Effector memory CD4-positive, alpha-beta T cell (primary cell): ENCODE results near the gene LRRK1.

Experiments
- DNase-seq, 3 donors: peaks; one replicate each; pipeline ENCODE4 v3.0.0-alpha.2; 2020
- H3K27ac ChIP-seq: 2 replicates; pipeline ENCODE4 v1.7.0; 2013; ENCODE audit warnings: mild to moderate bottlenecking, low read length, moderate library complexity; ENCODE audit not compliant: insufficient read depth, poor library complexity, severe bottlenecking
- H3K27me3 ChIP-seq: replicated peaks from 2 replicates; pipeline ENCODE4 v1.7.0; 2013; ENCODE audit warnings: mild to moderate bottlenecking, low read length; ENCODE audit not compliant: insufficient read depth, control insufficient read depth, poor library complexity, severe bottlenecking
- H3K36me3 ChIP-seq: 2 replicates; pipeline ENCODE4 v1.7.0; 2013; ENCODE audit warnings: mild to moderate bottlenecking, low read length, moderate library complexity; ENCODE audit not compliant: control insufficient read depth, insufficient read depth
- H3K4me1 ChIP-seq: 2 replicates; pipeline ENCODE4 v1.7.0; 2013; ENCODE audit warnings: low read length, mild to moderate bottlenecking; ENCODE audit not compliant: control insufficient read depth, insufficient read depth, poor library complexity, severe bottlenecking
- H3K4me3 ChIP-seq: 2 replicates; pipeline ENCODE4 v1.7.0; 2013; ENCODE audit warnings: low read length, low read depth, mild to moderate bottlenecking; ENCODE audit not compliant: insufficient read depth, poor library complexity, severe bottlenecking
- H3K9me3 ChIP-seq: 2 replicates; pipeline ENCODE4 v1.7.0; 2013; ENCODE audit warnings: mild to moderate bottlenecking, low read length, moderate library complexity; ENCODE audit not compliant: control insufficient read depth
- total RNA-seq, 3 donors: gene quantifications; one replicate each; lab custom pipeline; 2026; lab: John Stamatoyannopoulos, UW

The LRRK1 gene, protein sequence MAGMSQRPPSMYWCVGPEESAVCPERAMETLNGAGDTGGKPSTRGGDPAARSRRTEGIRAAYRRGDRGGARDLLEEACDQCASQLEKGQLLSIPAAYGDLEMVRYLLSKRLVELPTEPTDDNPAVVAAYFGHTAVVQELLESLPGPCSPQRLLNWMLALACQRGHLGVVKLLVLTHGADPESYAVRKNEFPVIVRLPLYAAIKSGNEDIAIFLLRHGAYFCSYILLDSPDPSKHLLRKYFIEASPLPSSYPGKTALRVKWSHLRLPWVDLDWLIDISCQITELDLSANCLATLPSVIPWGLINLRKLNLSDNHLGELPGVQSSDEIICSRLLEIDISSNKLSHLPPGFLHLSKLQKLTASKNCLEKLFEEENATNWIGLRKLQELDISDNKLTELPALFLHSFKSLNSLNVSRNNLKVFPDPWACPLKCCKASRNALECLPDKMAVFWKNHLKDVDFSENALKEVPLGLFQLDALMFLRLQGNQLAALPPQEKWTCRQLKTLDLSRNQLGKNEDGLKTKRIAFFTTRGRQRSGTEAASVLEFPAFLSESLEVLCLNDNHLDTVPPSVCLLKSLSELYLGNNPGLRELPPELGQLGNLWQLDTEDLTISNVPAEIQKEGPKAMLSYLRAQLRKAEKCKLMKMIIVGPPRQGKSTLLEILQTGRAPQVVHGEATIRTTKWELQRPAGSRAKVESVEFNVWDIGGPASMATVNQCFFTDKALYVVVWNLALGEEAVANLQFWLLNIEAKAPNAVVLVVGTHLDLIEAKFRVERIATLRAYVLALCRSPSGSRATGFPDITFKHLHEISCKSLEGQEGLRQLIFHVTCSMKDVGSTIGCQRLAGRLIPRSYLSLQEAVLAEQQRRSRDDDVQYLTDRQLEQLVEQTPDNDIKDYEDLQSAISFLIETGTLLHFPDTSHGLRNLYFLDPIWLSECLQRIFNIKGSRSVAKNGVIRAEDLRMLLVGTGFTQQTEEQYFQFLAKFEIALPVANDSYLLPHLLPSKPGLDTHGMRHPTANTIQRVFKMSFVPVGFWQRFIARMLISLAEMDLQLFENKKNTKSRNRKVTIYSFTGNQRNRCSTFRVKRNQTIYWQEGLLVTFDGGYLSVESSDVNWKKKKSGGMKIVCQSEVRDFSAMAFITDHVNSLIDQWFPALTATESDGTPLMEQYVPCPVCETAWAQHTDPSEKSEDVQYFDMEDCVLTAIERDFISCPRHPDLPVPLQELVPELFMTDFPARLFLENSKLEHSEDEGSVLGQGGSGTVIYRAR (N-terminal part only)
- total RNA-seq: 0.17 to 0.97 (median 0.35) reads per million in 3 donors

DNA sequence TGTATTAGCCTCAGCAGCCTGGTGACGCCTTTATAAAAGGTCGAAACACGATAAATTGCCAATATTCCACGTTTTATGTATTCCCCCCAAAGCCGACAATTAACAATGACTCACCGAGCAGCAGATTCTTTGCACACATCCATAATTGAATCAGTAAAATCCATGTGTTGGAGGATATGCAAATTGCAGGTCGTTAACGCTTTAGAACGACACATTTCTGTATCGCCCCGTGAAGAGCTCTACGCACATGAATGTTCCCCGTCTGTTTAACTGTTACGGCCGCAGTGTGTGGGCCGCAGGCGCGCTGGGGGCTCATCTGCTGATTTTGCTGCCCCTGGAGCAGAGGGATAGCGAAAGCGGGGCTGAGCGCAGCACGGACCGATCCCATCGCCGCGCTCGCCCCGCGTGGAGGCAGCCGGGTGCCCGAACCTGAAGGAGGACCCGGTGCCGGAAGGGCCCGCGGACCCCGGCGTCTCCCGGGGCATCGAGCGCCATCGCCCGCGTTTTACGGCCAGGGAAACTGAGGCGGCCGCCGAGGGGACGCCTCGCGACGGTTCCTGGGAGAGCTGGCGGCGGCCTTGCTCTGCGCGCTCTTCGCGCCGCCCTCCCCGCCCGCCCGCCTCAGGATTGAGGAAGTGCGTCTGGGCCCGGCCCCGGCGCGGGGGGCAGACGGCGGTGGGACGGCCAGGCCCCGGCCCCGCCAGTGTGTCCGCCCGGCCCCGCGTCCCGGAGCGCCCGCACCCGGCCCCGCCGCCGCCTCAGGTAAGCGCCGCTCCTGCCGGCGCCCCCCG is at the start of gene LRRK1:
TSS of gene LRRK1 (plus strand) at position 668 of the 791 bp plus-strand sequence. CDS start 5,276 bp downstream, outside the sequence.
- Histone ChIP-seq H3K36me3 (no peaks in the 10 kb centered on the region), H3K27ac (no peak within 1 kb of the TSS), H3K27me3 (peaks cover 14% of the 10 kb centered on the region), H3K4me1 (peaks cover 11% of the 10 kb centered on the region), H3K9me3 (no peaks in the 10 kb centered on the region), H3K4me3 (peak within 1 kb of the TSS; percentile 62)
- no peak for DNase-seq

DNA sequence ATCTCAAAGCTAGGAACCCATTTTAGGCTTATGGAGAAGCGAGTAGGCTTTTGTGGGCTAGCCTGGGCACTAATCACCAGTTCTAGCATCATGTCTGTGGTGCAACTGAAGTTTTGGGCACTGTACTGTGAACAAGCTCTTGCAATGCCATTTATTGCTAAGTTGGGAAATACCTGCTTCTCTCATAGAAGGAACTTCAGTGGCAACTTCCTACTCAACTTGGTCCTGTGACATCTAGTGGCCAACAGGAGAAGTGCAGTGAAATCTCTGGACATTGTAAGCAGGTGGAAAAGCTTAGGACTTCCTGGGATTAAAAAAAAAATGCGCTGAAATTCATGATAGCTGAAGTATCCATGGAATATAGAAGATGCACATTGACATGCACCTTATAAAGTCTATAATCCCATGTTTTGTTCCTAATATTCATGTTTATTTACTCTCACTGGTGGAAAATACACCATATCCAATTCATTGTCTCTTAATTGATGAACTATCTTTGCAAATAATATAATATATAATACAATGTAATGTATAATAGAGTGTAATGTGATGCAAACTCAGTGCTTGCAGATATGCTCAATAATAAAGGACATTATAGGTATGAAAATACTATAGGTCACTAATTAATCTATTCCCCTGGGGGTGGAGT is 46.0 kb upstream of the LRRK1 start:
- Histone ChIP-seq H3K27me3 (no peaks in the 10 kb centered on the region), H3K9me3 (no peaks in the 10 kb centered on the region), H3K4me3 (no peak overlapping the region), H3K36me3 (no peaks in the 10 kb centered on the region), H3K27ac (no peak overlapping the region), H3K4me1 (no peaks in the 10 kb centered on the region)
- peak in 2 of 3 donors; percentile 11 to 35 for DNase-seq

DNA sequence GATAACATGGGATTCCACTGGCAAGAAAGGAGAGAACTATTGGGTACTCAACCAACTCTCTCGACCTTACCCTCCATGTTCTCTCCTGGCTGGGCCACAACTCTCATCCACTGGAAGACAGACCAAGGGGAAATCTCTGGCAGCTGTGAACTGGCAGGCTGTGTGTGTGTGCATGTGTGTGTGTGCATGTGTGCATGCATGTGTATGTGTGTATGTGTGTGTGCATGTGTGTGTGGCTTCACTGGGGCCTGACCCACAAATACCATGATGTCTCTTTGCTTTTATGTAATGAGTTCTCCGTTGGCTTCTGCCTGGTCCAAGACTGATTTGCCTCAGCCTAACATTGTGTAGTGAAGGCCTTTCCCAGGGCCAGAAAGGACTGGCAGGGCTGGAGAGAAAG is 43.7 kb upstream of the LRRK1 start:
- peaks cover 12% of the 10 kb centered on the region for H3K27me3 ChIP-seq
- DNase-seq: no peak
- no peak overlapping the region for H3K4me3 ChIP-seq

DNA sequence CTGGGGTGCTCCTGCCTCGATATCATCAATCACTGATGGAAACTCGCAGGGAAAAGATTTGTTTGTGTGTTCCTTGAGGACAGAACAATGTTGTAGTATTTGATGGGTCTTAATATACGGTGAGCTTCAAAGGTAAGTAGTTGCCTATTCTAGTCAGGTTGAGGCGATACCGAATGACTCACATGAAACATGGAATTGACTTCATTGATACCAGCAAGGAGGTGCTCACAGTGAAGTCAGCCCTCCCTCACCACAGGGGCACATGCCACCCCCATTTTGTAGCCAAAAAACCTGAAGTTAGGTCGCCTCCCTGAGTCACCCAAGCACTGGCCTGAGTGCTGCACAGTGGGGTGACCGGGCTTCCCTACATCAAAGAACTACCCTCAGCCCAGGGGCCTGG is 43.2 kb upstream of the LRRK1 start:
- Histone ChIP-seq H3K4me1 (no peaks in the 10 kb centered on the region), H3K27me3 (peaks cover 16% of the 10 kb centered on the region), H3K4me3 (no peak overlapping the region), H3K9me3 (no peaks in the 10 kb centered on the region), H3K36me3 (no peaks in the 10 kb centered on the region), H3K27ac (no peak overlapping the region)
- DNase-seq: no peak

More for the DNA sequence above, 43.7 kb upstream of the LRRK1 start:
- no peaks in the 10 kb centered on the region for H3K9me3 ChIP-seq
- H3K27ac ChIP-seq: no peak overlapping the region
- no peaks in the 10 kb centered on the region for H3K4me1 ChIP-seq
- H3K36me3 ChIP-seq: no peaks in the 10 kb centered on the region

DNA sequence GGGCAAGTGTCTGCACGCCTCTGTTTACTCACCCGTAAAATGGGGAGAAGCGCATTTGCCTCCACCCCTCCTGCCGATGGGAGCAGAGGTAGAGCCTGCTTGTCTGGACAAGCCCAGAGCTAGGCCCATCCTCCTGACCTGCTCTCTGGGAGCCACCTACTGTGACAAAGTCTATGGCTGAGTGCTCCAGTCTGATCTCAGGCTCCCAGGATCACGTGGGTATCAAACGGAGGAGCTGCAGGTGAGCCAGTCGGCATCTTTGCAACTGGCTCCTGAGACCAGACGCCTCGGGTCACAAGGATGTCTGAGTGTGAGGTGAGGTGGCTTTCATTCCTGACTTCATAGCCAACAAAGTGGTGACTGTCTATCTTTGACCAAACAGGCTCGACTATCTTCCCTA is 41.6 kb upstream of the LRRK1 start:
- H3K27me3 ChIP-seq: peaks cover 16% of the 10 kb centered on the region
- H3K4me1 ChIP-seq: no peaks in the 10 kb centered on the region
- no peak for DNase-seq
- H3K4me3 ChIP-seq: no peak overlapping the region
- no peaks in the 10 kb centered on the region for H3K9me3 ChIP-seq
- no peak overlapping the region for H3K27ac ChIP-seq
- no peaks in the 10 kb centered on the region for H3K36me3 ChIP-seq

DNA sequence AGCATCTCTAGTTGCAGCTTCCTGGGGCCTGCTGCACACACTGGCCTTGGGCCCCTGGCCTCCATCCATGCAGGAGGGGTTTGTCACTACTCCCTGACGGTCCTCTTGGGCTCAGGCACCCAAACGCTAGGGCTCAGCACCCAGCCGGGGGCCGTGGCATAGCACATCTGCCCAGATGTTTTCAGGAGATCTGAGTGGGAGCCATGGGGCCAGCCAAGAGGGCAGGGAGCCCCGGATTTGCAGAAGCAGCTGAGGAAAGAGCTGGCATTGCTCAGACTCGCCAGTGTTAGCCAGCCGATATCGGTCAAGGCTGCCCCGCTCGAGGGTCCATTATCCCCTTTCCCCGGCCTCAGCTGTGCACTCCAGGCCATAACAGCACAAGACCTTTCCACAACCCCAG is 41.0 kb upstream of the LRRK1 start:
- Histone ChIP-seq H3K36me3 (no peaks in the 10 kb centered on the region), H3K4me3 (no peak overlapping the region), H3K4me1 (no peaks in the 10 kb centered on the region), H3K9me3 (no peaks in the 10 kb centered on the region), H3K27me3 (peaks cover 16% of the 10 kb centered on the region), H3K27ac (no peak overlapping the region)
- DNase-seq: no peak

DNA sequence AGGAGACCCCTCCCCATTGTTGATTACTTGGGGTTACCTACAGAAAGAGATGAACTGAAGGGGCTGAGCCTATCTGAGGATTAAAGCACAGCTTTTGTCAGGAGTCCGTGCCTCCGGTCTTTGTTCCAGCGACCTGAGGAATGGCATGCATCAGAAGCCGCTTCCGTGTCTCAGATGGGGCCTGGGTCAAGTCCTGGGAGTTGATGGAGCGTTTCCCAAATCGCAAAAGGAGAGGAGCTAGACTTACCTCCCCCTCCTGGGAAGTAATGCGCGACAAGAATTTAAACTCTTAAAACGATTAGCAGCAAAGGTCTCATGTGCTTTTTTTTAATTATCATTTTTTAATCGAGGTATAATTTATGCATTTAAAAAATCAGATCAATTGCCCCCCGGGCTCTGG is 40.5 kb upstream of the LRRK1 start:
- peaks cover 16% of the 10 kb centered on the region for H3K27me3 ChIP-seq
- no peaks in the 10 kb centered on the region for H3K36me3 ChIP-seq
- no peak overlapping the region for H3K4me3 ChIP-seq
- no peaks in the 10 kb centered on the region for H3K9me3 ChIP-seq
- no peak overlapping the region for H3K27ac ChIP-seq
- no peak for DNase-seq
- no peaks in the 10 kb centered on the region for H3K4me1 ChIP-seq

DNA sequence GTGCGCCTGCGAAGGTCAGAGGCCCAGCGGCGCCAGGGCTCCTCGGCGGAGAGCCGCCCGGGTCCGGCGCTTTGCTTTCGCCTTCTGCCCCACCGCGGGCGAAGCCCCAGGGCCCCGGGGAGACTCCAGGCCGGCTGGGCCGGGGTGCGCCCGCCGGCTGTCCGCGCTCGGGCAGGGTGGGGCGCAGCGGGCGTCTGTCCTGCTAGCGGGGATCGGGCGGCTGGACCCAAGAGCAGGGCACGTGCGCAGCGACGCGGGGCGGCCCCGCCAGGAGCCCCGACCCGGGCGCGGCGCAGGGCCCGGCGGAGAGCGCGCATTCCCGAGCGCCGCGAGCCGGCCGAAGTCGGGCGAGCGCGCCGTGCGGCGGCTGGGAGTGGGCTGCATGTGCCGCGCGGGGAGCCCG is 40.1 kb upstream of the LRRK1 start:
- DNase-seq: no peak
- Histone ChIP-seq H3K4me1 (no peaks in the 10 kb centered on the region), H3K9me3 (no peaks in the 10 kb centered on the region), H3K36me3 (no peaks in the 10 kb centered on the region), H3K4me3 (no peak overlapping the region), H3K27me3 (peaks cover 16% of the 10 kb centered on the region), H3K27ac (no peak overlapping the region)
